Measurements from ENCODE around the gene IFFO2. TPM values are rescaled to one million over a fixed set of nuclear protein-coding genes. Genes with fewer than 3 reads are reported as not detected.
"Not testable (repeated sequence)": the region's sequence is repeated elsewhere in the genome, so short reads cannot be mapped to it uniquely, and the experiment has no call there.

The IFFO2 gene
- total and polyA plus RNA-seq, 8 donors, result 13.8 to 24.0 (median 22.2) TPM

- DNase-seq, result no peak
- no peak overlapping the region for H3K4me3 ChIP-seq
- peaks cover 0 to 2% of the 10 kb centered on the region in 2 donors for H3K4me1 ChIP-seq
- no peak for TF ChIP-seq CTCF (IDR thresholded peaks at IDR 0.05)
- no peak overlapping the region for H3K27ac ChIP-seq
- intact Hi-C loops (cut with DNase I), result no loop called here
- no peak for ATAC-seq
- peaks cover 0 to 4% of the 10 kb centered on the region in 2 donors for H3K27me3 ChIP-seq
- no peaks in the 10 kb centered on the region for H3K9me3 ChIP-seq
- peaks cover 0 to 28% of the 10 kb centered on the region in 2 donors for H3K36me3 ChIP-seq
Measured at GRCh38 chr1:18872071-18872611, 84.3 kb downstream of the IFFO2 start.

GRCh38 chr1:18871401-18872070 is 84.9 kb downstream of the IFFO2 start:
- intact Hi-C loops (cut with DNase I), result no loop called here
- ATAC-seq, result no peak
- H3K27me3 ChIP-seq, result peaks cover 0 to 4% of the 10 kb centered on the region in 2 donors

GRCh38 chr1:18870957-18871356 is 85.5 kb downstream of the IFFO2 start:
- Histone ChIP-seq H3K27ac (no peak overlapping the region), H3K36me3 (peaks cover 0 to 23% of the 10 kb centered on the region in 2 donors), H3K9me3 (no peaks in the 10 kb centered on the region), H3K4me1 (peaks cover 0 to 2% of the 10 kb centered on the region in 2 donors), H3K27me3 (peaks cover 0 to 4% of the 10 kb centered on the region in 2 donors), H3K4me3 (no peak overlapping the region)
- ATAC-seq (no peak), DNase-seq (no peak)
- intact Hi-C loops (cut with DNase I), result no loop called here
- TF ChIP-seq CTCF (IDR thresholded peaks at IDR 0.05), result no peak

More at GRCh38 chr1:18871401-18872070, 84.9 kb downstream of the IFFO2 start:
- Histone ChIP-seq H3K4me3 (no peak overlapping the region), H3K36me3 (peaks cover 0 to 23% of the 10 kb centered on the region in 2 donors), H3K9me3 (no peaks in the 10 kb centered on the region), H3K27ac (no peak overlapping the region), H3K4me1 (peaks cover 0 to 2% of the 10 kb centered on the region in 2 donors)
- no peak for DNase-seq
- TF ChIP-seq CTCF (IDR thresholded peaks at IDR 0.05), result no peak

GRCh38 chr1:18870595-18870865 is 85.9 kb downstream of the IFFO2 start:
- H3K36me3 ChIP-seq, result peaks cover 0 to 23% of the 10 kb centered on the region in 2 donors
- H3K27ac ChIP-seq; H3K4me1 ChIP-seq; H3K27me3 ChIP-seq; DNase-seq; intact Hi-C loops (cut with DNase I); H3K4me3 ChIP-seq; ATAC-seq; H3K9me3 ChIP-seq: not testable (repeated sequence)

GRCh38 chr1:18869847-18870594 is 86.5 kb downstream of the IFFO2 start:
- intact Hi-C loops (cut with DNase I), result no loop called here
- TF ChIP-seq CTCF (IDR thresholded peaks at IDR 0.05), result no peak
- H3K27me3 ChIP-seq, result peaks cover 0 to 9% of the 10 kb centered on the region in 2 donors

More at GRCh38 chr1:18869847-18870594, 86.5 kb downstream of the IFFO2 start:
- Histone ChIP-seq H3K4me1 (peaks cover 0 to 2% of the 10 kb centered on the region in 2 donors), H3K9me3 (no peaks in the 10 kb centered on the region), H3K27ac (no peak overlapping the region), H3K36me3 (peaks cover 0 to 23% of the 10 kb centered on the region in 2 donors), H3K4me3 (no peak overlapping the region)
- ATAC-seq (no peak), DNase-seq (no peak)
